Nephron (organoid): ENCODE data around the gene TARS3.

ENCODE experiments used
- H3K27ac Mint-ChIP-seq, 3 experiments: 2 replicates each; pipeline ENCODE4 v1.8.0; 2020; ENCODE audit warnings: mixed read lengths in 3 of 3, mild to moderate bottlenecking in 2 of 3, moderate library complexity in 1 of 3
- H3K27me3 Mint-ChIP-seq: 2 replicates; pipeline ENCODE4 v1.8.0; 2021; ENCODE audit warnings: low read depth, mild to moderate bottlenecking, moderate library complexity, mixed read lengths
- H3K36me3 Mint-ChIP-seq: 2 replicates; pipeline ENCODE4 v1.8.0; 2020; ENCODE audit warnings: low read depth, mixed read lengths
- H3K4me1 Mint-ChIP-seq: 2 replicates; pipeline ENCODE4 v1.8.0; 2020; ENCODE audit warnings: mixed read lengths
- H3K4me3 Mint-ChIP-seq, 3 experiments: 2 replicates each; pipeline ENCODE4 v1.8.0; 2020; ENCODE audit warnings: mild to moderate bottlenecking in 3 of 3, mixed read lengths in 3 of 3, moderate library complexity in 2 of 3
- H3K9me3 Mint-ChIP-seq: 2 replicates; pipeline ENCODE4 v1.8.0; 2020; ENCODE audit warnings: mixed read lengths
- TF ChIP-seq, protein P1 (sequence below), 3 experiments: fragments of 200-600 bp; sonication (generic); IDR thresholded peaks; one replicate each; pipeline ENCODE4 v1.5.0; 2021; ENCODE audit warnings: antibody characterized with exemption in 3 of 3; ENCODE audit not compliant: unreplicated experiment in 3 of 3

The TARS3 gene

DNA sequence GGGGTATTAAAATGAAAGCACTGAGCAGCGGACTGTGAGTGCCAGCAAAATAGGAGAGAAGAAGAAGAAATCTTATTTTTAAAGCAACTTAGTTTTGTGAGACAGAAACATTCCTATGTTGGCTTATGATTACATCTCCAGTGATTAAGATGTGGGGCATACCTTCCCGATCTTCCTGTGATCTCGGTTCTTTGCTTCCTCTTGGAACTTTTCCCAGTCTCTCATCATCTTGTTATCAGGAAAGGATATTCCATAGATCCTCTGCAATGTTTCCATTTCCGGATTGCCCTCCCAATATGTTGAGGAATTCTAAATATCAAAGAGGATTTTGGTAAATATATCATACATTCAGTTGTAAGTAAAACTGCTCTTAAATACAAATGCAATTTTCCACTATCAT, 22.2 kb downstream of the TARS3 start:
- H3K9me3 Mint-ChIP-seq = no peaks in the 10 kb centered on the region
- no peak overlapping the region for H3K27ac Mint-ChIP-seq
- peaks cover 70% of the 10 kb centered on the region for H3K36me3 Mint-ChIP-seq
- H3K4me3 Mint-ChIP-seq = no peak overlapping the region
- H3K4me1 Mint-ChIP-seq = no peaks in the 10 kb centered on the region
- H3K27me3 Mint-ChIP-seq = no peaks in the 10 kb centered on the region
- TF ChIP-seq, protein P1, sequence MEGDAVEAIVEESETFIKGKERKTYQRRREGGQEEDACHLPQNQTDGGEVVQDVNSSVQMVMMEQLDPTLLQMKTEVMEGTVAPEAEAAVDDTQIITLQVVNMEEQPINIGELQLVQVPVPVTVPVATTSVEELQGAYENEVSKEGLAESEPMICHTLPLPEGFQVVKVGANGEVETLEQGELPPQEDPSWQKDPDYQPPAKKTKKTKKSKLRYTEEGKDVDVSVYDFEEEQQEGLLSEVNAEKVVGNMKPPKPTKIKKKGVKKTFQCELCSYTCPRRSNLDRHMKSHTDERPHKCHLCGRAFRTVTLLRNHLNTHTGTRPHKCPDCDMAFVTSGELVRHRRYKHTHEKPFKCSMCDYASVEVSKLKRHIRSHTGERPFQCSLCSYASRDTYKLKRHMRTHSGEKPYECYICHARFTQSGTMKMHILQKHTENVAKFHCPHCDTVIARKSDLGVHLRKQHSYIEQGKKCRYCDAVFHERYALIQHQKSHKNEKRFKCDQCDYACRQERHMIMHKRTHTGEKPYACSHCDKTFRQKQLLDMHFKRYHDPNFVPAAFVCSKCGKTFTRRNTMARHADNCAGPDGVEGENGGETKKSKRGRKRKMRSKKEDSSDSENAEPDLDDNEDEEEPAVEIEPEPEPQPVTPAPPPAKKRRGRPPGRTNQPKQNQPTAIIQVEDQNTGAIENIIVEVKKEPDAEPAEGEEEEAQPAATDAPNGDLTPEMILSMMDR (IDR thresholded peaks at IDR 0.05; ENCODE audit: unreplicated experiment in 3 of 3) = no peak

DNA sequence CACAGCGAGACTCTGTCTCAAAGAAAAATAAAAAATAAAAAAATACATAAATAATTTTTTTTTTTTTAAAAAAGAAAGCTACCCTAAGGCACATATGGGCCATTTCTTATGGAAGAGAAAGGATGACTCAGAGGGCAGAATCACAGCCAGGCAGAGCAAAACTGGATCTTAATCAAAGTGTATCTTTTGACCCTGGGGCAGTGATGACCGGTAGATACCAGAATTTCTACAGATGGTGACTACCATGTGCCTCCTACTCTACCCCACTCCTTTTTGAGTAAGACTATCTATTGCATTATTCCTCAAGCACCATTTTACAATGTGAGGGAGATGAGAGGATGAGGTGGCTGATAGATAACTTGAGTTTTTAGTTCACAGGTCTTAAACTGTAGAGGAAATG, 26.0 kb downstream of the TARS3 start:
- no peak overlapping the region for H3K27ac Mint-ChIP-seq
- H3K9me3 Mint-ChIP-seq = no peaks in the 10 kb centered on the region
- H3K4me1 Mint-ChIP-seq = no peaks in the 10 kb centered on the region
- TF ChIP-seq, protein P1 (IDR thresholded peaks at IDR 0.05; ENCODE audit: unreplicated experiment in 3 of 3) = no peak
- no peaks in the 10 kb centered on the region for H3K27me3 Mint-ChIP-seq
- H3K36me3 Mint-ChIP-seq = peaks cover 79% of the 10 kb centered on the region
- H3K4me3 Mint-ChIP-seq = no peak overlapping the region

- Mint-ChIP-seq H3K27me3 (no peaks in the 10 kb centered on the region), H3K36me3 (peaks cover 82% of the 10 kb centered on the region), H3K4me3 (no peak overlapping the region), H3K27ac (no peak overlapping the region), H3K4me1 (no peaks in the 10 kb centered on the region), H3K9me3 (no peaks in the 10 kb centered on the region)
- TF ChIP-seq, protein P1 (IDR thresholded peaks at IDR 0.05; ENCODE audit: unreplicated experiment in 3 of 3) = no peak
Observed at GRCh38 chr15:101697488-101697887, 26.8 kb downstream of the TARS3 start.

DNA sequence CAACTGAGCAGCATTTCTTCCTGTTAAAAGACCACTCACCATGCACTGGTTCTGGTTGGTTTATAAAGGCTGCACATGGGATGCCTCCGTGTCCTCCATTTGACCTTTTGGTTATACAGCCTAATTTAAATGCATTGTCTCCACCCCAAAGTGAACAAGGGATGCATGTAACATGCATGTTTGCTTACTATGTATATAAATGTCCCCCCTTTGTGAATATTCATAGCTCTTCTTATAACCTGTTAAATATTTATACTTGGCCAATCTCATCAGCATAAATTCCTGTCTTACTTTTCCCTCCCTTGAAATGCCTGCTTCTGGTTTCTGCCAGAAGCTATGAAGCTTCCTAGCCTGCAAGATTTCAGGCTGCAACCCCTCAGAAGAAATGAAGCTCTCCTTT, 27.4 kb downstream of the TARS3 start:
- TF ChIP-seq, protein P1 (IDR thresholded peaks at IDR 0.05; ENCODE audit: unreplicated experiment in 3 of 3) = no peak
- Mint-ChIP-seq H3K27ac (no peak overlapping the region), H3K9me3 (no peaks in the 10 kb centered on the region), H3K27me3 (no peaks in the 10 kb centered on the region), H3K4me3 (no peak overlapping the region), H3K36me3 (peaks cover 78% of the 10 kb centered on the region), H3K4me1 (no peaks in the 10 kb centered on the region)

- no peaks in the 10 kb centered on the region for H3K4me1 Mint-ChIP-seq
- no peaks in the 10 kb centered on the region for H3K27me3 Mint-ChIP-seq
- TF ChIP-seq, protein P1 (IDR thresholded peaks at IDR 0.05; ENCODE audit: unreplicated experiment in 3 of 3) = no peak
- H3K27ac Mint-ChIP-seq = no peak overlapping the region
- H3K9me3 Mint-ChIP-seq = no peaks in the 10 kb centered on the region
- H3K4me3 Mint-ChIP-seq = no peak overlapping the region
- peaks cover 68% of the 10 kb centered on the region for H3K36me3 Mint-ChIP-seq
Observed at GRCh38 chr15:101694261-101694660, 30.0 kb downstream of the TARS3 start.

DNA sequence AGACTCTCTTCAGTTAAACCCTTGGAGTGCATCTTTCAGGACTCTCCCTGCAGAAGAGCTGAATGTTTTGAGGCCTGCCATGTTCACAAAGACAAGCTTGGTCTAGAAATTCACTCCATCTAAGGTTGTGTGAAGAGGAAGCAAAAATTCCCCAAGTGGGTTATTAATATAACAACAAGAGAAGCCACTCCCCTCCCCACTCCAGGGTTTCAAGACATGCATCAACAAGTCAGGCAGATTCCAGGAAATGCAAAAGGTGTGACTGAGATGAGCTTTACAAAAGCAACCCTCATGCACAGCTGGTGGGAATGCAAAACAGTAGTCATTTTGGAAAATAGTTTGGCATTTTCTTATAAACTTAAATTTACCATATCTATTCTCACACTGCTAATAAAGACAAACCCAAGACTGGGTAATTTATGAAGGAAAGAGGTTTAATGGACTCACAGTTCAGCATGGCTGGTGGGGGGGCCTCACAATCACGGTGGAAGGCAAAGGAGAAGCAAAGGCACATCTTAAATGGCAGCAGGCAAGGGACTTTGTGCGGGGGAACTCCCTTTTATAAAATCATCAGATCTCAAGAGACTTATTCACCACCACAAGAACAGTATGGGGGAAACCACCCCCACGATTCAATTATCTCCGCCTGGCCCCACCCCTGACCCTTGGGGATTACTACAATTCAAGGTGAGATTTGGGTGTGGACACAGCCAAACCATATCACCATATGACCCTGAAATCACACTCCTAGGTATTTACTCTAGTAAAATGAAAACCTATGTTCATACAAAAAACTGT, 31.3 kb downstream of the TARS3 start:
- H3K4me1 Mint-ChIP-seq = no peaks in the 10 kb centered on the region
- TF ChIP-seq, protein P1 (IDR thresholded peaks at IDR 0.05; ENCODE audit: unreplicated experiment in 3 of 3) = no peak
- no peak overlapping the region for H3K27ac Mint-ChIP-seq
- no peaks in the 10 kb centered on the region for H3K9me3 Mint-ChIP-seq
- no peak overlapping the region for H3K4me3 Mint-ChIP-seq
- peaks cover 59% of the 10 kb centered on the region for H3K36me3 Mint-ChIP-seq
- H3K27me3 Mint-ChIP-seq = no peaks in the 10 kb centered on the region
